GM21367 (cell line): ENCODE measurements around the gene MATR3.

ENCODE experiments used
- ATAC-seq: cut with Tn5 transposase; IDR thresholded peaks from one replicate; pipeline ENCODE4 v1.9.1; 2021; ENCODE audit not compliant: unreplicated experiment

Gene MATR3

DNA sequence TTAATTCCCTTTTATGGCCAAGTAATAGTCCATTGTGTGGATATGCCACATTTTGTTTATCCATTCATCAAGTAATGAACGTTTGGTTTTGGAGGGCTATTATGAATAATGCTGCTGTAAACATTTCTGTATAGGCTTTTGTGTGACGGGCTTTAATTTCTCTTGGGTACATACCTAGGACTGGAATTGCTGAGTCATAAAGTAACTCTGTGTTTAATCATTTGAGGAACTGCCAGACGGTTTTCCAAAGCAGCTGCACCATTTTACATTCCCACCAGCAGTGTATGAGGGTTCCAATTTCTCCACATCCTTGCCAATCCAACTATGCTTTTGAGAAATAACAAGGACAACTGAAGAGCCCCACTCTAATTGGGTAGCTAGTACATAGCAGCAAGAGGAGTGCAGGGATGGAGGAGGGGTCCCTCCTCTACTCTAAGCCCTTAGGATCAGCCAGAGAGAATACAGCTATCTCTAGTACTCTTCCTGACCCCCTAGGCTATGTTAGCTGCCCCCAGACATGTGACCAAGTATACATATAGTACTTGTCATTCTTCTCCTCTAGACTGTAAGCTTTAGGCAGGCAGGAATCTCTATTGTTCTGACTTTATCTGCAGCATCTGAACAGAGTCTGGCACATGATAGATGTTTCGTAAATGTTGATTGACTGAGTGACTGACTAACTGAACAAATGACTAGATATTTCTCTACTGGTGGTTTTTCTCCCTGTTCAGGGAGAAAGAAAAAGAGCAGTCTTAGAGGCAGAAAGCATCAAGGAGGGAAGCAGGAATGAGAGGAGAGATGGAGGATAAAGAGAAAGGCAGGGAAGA lies 22.1 kb upstream of the MATR3 start:
- no peak for ATAC-seq

DNA sequence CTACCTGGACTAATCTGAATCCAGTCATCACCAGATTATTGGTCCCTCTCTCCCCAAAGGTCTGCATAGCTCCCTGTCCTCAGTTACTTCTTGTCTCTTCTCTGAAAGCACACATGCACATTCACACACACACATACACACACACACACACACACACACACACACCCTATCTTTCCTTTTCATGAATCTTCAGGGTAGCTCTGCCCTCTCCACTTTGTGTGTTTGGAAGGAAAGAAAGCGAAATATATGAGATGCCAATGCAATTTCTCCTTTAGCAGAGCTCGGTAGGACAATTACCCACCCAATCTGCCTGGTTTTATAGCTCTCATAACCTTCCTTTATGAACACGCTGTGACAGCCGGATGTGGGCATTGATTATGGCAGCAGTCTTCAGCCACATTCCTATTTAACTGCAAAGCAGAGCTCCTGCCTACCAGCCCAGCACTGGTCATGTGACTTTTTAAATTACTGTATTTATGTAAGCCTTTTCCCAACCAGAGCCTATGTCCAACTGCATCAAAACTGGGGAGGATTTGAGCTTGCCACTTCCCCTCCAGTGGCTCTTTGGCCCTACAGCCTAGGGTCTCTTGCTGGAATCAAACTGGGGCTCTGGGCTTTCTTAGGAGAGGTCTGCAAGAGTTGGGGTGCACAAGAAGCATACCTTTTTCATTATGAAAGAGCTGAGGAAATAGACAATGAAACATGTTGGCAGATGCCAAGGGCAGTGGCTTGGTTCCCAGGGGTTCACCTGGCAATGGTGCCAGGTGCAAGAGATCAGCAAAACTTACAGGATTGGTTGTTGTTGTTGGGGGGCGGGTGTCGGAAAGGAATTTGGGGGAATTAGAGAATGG lies 20.8 kb upstream of the MATR3 start:
- no peak for ATAC-seq

DNA sequence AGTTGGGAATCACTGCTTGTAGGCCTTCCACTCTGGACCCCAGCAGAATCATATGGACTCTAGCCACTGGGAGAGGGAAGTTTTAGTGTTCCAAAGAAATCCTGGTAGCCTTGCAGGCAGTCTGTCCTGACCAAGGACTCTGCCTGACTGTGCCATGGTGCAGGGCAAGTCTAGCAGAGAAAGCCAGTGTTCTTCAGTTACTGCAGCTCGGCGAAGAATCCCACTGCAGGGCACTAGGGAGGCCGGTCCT lies 20.3 kb upstream of the MATR3 start:
- ATAC-seq, result no peak

DNA sequence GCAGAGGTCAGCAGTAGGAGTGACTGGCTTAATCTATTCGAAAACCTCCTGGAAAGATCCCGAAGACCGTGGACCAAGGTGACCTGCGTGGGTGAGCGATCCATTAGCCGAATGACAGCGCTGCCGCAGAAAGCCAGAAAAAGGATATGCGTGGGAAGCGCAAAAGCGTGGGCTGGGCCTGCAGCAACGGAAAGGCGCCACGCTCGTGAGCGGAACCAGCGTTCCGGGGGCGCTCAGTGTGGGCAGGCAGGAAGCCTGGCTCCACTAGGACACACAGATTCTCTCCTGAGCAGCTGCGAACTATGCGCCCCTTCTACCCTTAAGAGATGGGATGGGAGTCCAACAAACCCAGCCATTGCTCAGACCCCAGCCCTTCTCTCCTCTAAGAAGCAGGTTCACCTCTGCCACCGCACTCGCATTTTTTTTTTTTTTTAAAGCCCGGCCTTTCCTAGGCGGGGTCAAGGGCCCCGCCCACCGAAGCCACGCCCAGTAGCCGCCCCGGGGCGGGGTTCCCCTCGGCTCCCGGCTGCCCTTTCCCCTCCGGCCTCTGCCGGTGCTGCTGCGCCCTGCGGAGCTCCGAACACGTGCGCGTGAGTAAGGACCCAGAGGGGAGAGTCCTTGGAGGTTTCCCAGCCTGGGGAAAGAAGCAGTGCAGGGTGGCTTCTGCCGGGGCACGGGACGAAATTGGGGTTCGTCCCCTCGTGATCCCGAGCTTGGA lies 19.8 kb upstream of the MATR3 start:
- peak; percentile 55 for ATAC-seq

DNA sequence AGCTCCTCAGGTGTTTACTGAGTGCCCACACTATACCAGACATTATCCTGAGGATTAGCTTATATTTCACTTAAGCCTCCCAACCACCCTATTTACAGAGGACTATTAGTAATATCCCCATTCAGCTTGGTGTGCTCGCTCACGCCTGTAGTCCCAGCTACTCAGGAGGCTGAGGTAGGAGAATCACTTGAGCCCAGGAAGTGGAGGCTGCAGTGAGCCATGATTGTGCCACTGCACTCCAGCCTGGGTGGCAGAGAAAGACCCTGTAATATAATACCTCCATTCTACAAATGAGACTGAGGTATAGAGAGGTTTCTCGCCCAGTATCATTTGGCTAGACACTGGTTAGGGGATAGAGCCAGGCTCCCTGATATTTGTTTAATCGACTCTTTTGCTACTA lies 18.0 kb upstream of the MATR3 start:
- no peak for ATAC-seq

DNA sequence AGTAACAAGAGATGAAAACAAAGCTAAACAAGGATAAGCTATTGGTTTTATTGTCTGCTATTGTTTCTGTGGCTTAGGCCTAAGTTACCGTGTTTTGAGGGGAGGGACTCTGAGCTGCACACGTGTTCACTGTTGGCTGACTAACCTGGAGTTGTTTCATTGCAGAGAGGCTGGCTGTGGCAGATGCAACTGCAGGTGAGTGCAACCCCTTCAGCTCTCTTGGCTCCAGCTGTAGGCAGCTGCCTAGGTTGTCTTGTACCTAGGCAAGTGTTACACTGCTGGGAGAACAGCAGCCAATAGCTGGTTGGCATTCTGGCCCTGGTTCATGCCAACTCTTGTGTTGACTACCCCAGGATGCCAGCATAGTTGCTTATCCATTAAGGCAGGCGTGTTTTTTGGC lies 17.6 kb upstream of the MATR3 start:
- no peak for ATAC-seq

DNA sequence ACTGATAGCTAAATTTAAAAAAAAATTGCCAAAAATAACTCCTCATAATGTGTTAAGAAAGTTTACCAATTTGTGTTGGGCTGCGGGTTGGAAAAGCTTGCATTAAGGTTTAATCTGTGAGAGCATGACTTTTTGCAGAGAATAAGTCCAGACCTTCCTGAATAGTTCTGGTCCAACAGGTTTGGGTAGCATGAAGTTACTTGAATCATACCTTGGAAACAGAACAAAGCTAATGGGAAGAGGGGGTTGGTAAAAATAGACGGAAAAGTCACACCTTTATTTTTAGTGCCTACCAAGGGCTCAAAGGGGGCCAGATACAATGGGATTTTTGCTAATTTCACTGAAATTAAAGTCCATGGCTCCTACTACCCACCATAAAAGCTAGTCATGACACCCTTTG lies 17.1 kb upstream of the MATR3 start:
- no peak for ATAC-seq

DNA sequence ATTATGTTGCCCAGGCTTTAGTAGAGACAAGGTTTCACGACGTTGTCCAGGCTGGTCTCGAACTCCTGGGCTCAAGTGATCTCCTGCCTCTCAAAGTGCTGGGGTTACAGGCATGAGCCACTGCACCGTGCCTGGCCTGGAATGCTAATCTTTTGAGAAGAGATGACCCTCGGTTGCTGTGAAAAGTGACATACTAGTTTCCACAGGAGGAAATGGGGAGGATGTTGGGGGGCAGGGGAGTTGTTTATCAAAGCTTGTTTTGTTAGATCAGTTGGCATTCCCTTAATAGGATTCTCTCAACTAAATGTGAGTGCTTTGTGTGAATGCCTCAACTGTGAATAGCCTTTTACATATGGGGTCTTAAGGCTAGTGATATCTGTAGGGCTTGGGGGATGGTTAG lies 16.4 kb upstream of the MATR3 start:
- no peak for ATAC-seq

DNA sequence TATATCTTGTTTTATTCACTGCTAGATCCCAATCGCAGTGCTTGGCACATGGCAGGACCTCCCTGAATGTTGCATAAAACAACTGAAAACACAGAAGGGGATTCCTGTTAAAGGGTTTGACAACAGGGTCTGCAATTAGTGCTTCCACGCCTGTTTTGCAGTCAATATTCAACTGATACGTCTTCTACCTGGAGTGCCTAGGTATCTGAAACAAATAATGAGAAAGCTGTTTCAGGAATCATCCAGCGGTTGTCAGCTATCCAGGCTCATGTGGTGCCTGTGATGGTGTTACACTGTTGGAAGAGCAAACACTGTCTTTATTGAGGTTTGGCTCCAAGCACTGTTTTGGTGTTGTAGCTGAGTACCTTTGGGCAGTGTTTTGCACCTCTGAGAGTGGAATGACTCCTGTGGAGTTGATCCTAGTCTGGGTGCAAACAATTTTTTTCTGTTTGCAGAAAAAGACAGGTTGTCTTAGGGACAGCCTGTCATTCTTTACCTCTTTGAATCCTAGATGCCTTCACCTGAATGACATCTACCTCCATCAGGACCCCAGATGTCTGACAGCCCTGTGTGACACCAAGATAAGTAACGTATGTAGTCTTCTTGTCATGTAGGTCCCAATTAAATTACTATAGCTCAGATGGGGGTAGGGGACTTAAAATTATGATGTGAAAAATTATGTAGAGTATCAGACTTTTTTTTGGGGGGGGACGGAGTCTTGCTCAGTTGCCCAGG lies 14.8 kb upstream of the MATR3 start:
- ATAC-seq, result no peak

DNA sequence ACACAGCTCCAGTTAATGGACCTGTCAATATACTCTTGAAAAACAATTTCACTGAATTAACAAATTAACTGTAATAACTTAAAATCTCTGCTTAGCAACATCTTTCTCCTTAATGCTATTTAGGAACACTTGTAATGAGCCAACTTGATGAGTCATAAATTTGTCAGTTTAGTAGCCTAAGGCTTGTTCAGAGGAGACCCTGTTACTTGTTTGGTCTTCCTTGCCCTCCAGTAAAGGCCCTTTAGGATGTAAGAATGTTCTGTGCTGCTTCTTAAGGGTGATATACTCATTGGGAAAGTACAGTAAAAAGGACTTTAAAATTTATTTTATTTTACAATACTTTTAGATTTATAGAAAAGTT lies 11.4 kb upstream of the MATR3 start:
- ATAC-seq, result no peak

DNA sequence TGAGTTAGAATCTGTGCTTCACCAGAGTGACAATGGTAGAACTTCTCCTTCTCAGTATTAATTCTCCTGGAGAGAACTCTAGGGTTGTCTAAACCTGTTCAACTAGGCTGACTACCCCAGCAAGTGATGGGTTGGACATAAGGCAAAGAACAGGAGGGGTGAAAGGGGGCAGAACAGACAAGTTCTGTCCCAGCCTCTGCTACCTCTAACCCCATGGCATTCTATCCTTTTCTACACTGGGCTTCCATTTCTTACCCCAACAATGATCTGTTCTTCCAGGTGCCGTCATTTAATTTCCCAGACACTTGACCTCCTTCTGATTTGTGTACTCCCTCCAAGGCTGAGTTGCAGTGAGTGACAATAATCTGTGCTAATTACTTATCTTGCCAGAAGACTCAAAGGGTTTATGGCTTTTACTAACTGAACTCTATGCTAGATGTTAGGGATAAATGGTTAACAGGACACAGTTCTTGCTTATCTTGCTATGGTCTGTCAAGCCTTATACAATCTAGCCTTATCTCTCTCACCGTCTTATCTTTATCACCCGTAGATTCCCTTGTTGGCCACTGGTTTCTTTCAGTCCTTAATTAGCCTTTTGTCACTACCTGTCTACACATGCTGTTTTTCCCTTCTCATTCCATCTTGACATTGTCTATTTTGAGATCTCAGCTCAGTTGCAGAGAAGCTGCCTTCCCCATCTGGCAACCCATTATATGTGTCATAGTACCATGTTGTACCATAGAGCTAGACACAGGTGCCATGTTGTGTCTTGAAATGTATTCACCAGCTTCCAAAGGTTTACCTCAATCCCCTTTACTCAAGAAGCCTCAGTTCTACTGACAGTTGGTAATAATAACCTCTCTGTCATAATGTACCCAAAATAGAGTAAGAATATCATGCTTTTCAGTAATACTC lies 10.0 kb upstream of the MATR3 start:
- ATAC-seq, result no peak

DNA sequence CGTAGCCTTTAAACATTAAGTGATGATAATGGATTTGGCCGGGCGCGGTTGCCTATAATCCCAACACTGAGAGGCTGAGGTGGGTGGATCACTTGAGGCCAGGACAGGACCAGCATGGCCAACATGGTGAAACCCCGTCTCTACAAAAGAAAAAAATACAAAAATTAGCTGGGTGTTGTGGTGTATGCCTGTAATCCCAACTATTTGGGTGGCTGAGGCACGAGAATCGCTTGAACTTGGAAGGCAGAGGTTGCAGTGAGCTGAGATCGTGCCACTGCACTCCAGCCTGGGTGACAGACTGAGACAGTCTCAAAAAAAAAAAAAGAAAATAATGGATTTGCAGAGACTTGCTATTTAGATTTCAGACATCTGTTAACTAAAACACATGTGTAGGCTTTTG lies 9.2 kb upstream of the MATR3 start:
- no peak for ATAC-seq

DNA sequence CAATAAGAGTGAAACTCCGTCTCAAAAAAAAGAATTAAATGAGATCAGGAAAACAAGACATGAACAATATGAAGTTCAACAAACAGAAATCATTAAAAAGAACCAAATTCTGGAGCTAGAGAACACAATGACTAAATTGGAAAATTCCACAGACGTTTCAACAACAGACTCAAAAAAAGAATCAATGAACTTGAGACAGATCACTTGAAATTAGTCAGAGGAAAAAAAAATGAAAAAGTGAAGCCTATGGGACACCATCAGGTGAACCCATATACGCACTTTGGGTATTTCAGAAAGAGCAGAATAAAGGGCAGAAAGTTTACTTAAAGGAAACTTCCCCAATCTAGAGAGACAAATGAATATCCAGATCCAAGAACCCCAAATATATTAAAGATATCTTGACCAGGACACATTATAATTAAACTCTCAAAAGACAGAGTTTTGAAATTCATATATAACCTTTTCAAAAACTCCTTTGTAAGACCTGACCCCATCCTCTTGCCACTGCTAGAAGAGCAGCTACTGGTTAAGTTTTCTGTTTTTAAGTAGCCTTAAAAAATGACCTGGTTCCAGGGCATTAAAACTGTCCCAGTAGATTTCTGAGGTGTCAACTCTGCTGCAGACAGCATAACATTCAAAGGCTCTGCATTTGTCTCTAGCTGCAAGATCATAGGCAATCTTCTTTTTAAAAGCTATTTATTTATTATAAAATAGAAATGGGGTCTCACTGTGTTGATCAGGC lies 7.7 kb upstream of the MATR3 start:
- no peak for ATAC-seq

DNA sequence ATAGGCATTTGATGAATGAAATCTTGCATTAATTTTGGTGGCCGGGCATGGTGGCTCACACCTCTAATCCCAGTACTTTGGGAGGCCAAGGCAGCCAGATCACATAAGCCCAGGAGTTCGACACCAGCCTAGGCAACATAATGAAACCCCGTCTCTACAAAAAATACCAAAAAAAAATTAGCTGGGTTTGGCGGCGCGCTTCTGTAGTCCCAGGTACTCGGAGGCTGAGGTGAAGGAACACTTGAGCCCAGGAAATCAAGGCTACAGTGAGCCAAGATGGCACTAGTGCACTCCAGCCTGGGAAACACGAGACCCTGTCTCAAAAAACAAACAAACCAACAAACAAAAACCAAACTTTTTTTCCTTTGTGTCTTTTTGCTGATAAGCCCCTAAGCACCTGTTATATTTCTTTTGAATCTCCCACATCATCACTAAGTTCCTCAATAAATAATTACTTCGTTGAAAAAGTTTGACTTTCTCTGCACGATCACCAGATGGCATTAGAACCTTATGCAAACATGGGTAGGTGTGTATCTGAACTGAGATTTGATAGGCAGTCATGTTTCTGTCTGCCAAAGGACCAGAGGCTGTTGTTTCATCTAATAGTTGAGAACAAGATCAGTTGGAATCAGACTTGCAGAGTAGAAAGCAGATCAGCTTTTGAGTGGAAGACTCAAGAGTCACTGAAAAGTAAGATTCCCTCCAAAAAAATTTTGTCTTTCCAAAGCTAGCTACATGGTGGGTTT lies 5.5 kb upstream of the MATR3 start:
- no peak for ATAC-seq

DNA sequence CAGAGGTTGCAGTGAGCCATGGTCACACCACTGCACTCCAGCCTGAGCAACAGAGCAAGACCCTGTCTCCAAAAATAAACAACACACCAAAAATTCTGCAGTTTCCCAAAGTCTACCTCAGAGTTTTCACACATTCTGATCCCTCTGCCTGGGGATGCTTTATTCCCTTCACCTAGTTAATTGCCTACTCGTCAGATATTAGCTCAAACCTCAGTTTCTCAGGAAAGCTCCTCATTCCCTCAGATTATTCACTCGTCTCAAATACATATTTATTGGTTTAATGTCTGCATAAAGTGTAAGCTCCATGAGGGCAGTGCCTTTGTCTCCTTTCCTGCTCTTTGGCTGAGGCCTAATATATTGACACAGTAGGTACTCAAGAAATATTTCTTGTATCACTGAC lies 2.5 kb upstream of the MATR3 start:
- ATAC-seq, result no peak

DNA sequence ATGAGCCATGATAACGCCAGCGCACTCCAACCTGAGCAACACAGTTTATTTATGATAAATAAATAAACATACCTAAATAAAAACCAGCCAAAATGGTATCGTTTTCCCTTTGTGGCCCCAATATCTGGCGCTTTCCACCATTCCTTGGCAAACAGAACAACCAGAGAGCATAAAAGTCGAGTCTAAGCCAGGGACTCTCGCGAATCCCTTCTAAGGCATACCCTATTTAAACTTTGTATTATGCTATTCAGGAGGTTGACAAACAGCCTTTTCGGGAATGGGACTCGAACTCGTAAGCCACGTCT lies 386 bp upstream of the MATR3 start:
- ATAC-seq, result no peak

DNA sequence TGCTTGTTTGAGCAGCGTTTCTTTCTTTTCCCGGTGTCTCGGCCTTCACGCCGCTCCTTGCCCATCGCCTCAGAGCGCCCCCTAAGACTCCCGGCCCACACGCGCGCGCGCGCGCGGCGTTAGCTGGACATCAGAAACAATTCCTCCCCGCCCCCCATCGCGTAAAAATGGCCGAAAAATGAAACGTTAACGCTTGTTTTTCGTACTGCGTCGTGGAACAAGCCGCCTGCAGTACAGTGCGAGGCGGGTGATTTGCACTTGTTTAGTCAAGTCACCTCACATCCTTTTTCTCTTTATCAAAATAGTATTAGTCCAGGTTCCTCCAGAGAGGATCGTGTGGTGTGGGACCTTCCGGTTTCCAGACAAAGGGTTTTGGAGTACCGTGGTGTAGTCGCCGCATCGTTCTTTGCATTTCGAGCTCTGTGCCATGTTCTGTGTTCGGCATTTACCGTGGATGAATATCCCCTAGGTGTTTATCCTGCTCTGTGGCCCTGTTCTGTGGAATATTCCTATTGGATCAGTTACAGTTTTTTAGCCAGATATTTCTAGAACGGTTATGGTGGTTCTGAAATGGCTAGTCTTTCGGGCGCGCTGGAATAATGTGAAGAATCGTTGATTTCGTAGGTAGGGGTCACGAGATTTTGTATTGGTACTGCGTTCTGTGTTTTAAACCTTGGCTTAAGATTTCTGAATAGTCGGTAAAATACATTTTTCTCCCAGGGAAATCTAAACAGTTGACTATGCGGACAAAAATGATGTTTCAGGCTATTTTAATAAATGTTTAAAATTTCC lies 1.0 kb downstream of the MATR3 start:
- ATAC-seq, result peak; percentile 16

DNA sequence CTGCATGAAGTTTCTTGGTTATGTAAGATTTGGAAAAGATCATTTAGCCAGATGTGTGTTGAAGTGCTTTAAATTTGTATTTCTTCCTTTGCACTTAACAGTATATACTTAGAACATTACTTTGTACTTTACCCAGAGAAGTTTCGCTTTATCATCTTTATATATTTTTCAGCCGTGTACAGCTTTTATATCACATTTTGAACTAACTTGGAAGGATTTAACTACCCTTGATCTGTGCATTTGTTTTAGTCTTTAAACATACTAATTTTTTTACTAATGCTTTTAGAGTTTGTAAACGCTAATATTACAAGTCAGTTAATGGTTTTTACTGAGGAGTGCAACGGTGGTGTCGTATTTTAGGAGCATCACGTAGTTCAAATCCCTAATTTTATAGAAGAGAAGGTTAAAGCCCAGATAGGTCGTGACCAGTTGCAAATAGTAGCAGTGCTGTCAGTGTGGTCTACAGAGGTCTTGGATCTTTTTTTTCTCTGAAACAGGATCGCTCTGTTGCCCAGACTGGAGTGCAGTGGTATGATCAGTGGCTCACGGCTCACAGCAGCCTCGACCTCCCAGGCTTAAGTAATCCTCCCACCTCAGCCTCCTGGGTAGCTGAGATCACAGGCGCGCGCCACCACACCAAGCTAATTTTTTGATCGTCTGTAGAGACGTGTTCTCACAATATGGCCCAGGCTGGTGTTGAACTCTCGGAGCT lies 2.0 kb downstream of the MATR3 start:
- ATAC-seq, result no peak
